ENCODE measurements around the gene ILDR2.

The ILDR2 gene

GRCh38 chr1:166933140-166933539 is 42.2 kb downstream of the ILDR2 start:
- no peak for DNase-seq (ENCODE audit: low read depth)
- H3K4me3 ChIP-seq (replicated peaks; ENCODE audit: low read depth, low read length): no peak overlapping the region
- TF ChIP-seq CTCF (IDR thresholded peaks at IDR 0.05; ENCODE audit: low read length, missing control alignments): no peak

- H3K4me3 ChIP-seq (replicated peaks; ENCODE audit: low read depth, low read length): no peak overlapping the region
- DNase-seq (ENCODE audit: low read depth): no peak
- no peak for TF ChIP-seq CTCF (IDR thresholded peaks at IDR 0.05; ENCODE audit: low read length, missing control alignments)
Measured at GRCh38 chr1:166929911-166930310, 45.4 kb downstream of the ILDR2 start.

GRCh38 chr1:166927701-166928100 is 47.6 kb downstream of the ILDR2 start:
- TF ChIP-seq CTCF (IDR thresholded peaks at IDR 0.05; ENCODE audit: low read length, missing control alignments): no peak
- no peak for DNase-seq (ENCODE audit: low read depth)
- H3K4me3 ChIP-seq (replicated peaks; ENCODE audit: low read depth, low read length): no peak overlapping the region

GRCh38 chr1:166925810-166926478 is 49.4 kb downstream of the ILDR2 start:
- peak; percentile 47 for DNase-seq (ENCODE audit: low read depth)
- no peak for TF ChIP-seq CTCF (IDR thresholded peaks at IDR 0.05; ENCODE audit: low read length, missing control alignments)
- no peak overlapping the region for H3K4me3 ChIP-seq (replicated peaks; ENCODE audit: low read depth, low read length)

- TF ChIP-seq CTCF (IDR thresholded peaks at IDR 0.05; ENCODE audit: low read length, missing control alignments): no peak
- no peak for DNase-seq (ENCODE audit: low read depth)
Measured at GRCh38 chr1:166924823-166925541, 50.4 kb downstream of the ILDR2 start.

GRCh38 chr1:166920561-166921475 is 54.5 kb downstream of the ILDR2 start:
- DNase-seq (ENCODE audit: low read depth): peak; percentile 3
- no peak for TF ChIP-seq CTCF (IDR thresholded peaks at IDR 0.05; ENCODE audit: low read length, missing control alignments)
- no peak overlapping the region for H3K4me3 ChIP-seq (replicated peaks; ENCODE audit: low read depth, low read length)

More at GRCh38 chr1:166924823-166925541, 50.4 kb downstream of the ILDR2 start:
- H3K4me3 ChIP-seq (replicated peaks; ENCODE audit: low read depth, low read length): no peak overlapping the region

Measured in fibroblast of pulmonary artery (primary cell).